HG02885 (cell line): ENCODE results near the gene KRTAP10-12.
"Not testable (repeated sequence)": the region's sequence is repeated elsewhere in the genome, so short reads cannot be mapped to it uniquely, and the experiment has no call there.

Experiments
- ATAC-seq: cut with Tn5 transposase; IDR thresholded peaks from one replicate; pipeline ENCODE4 v1.9.1; 2021; ENCODE audit warnings: mild to moderate bottlenecking; ENCODE audit not compliant: unreplicated experiment, poor library complexity

The KRTAP10-12 gene

DNA sequence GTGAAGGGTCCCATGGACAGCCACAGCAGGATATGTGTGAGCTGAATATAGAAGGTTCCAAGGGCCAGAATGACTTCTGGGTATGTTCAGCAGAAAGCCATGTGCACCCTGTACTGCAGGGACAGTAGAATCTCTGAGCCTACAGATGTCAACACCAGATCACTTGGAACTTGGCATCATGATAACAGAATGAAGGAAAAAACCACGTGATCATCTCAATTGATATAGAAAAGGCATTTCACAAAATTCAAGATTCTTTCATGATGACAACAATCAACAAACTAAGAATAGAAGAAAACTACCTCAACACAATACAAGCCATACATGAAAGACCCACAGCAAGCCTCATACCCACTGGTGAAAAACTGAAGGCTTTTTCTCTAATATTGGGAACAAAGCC lies 29.4 kb upstream of the KRTAP10-12 start:
- no peak for ATAC-seq

GRCh38 chr21:44670642-44671432 lies 26.1 kb upstream of the KRTAP10-12 start:
- no peak for ATAC-seq

- no peak for ATAC-seq
Measured at GRCh38 chr21:44671911-44672310, 25.1 kb upstream of the KRTAP10-12 start.

DNA sequence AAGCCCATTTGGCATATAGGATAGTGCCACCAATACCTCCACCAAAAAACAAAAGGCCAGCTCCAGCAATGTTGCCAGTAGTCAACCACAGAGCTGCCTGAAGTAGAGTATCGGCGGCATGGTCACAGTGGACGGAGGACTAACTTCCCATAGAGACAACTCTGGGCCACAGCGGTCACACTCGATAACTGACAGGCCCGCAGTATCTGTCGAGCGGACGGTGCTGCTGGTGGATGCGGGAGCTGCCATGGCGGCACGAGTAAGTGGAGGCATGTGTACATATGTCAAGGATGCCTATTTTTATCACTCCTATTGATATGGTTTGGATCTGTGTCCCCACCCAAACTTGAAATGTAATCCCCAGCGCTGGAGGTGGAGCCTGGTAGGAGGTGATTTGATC lies 19.1 kb upstream of the KRTAP10-12 start:
- no peak for ATAC-seq

DNA sequence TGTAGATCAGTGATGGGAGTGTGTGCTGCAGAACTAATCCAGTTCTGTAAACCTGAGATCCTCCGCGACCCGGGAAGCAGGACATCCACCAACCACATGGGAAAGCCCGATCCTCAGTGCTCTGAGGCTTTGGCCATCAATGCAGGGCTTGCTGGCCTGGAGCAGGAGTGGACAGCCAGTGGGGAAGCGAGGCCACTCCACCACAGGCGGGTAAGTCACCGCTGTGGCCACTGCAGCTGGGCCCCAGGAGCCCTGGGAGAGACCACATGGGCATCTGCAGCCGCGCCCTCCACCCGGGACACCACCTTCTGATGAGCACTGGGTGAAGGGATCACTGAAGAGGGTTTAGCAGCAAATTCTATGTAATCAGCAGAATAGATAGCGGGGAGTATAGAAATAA lies 15.8 kb upstream of the KRTAP10-12 start:
- no peak for ATAC-seq

DNA sequence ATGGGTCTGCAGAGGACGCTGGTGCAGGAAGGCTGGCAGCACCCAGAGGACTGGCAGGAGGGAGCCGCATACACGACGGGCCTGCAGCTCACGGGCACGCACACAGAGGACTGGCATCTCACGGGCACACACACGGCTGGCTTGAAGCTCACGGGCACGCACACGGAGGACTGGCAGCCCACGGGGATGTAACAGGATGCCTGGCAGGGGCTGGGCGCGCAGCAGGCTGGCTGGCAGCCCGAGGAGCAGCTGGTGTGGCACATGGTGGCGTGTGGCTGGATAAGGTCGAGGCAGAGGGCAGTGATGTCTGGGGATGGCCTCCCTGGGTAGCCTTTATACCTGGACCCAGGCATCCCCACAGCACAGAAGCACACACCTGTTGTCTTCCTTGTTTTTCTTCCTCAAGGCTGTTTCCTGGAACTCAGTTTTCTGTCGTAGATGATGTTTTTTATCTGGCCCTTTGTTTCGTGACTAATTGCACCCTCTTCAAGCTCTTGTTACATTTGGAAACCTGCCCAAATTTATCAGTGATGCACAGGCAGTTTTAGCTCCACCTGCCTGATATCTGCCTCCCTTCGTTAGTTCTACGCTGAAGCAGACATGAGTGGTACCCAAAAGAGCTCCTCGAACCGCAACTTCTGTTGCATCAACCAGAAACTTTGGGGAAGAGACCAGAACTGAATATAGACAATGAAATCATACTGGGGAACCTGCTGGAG lies 15.0 kb upstream of the KRTAP10-12 start, which contains the start of gene KRTAP12-1:
Gene KRTAP12-1 (minus strand): TSS at position 303 of the 719 bp plus-strand sequence. CDS start 40 bp downstream, at position 263.
- ATAC-seq = no peak

GRCh38 chr21:44682580-44683151 lies 14.3 kb upstream of the KRTAP10-12 start:
- ATAC-seq = no peak

DNA sequence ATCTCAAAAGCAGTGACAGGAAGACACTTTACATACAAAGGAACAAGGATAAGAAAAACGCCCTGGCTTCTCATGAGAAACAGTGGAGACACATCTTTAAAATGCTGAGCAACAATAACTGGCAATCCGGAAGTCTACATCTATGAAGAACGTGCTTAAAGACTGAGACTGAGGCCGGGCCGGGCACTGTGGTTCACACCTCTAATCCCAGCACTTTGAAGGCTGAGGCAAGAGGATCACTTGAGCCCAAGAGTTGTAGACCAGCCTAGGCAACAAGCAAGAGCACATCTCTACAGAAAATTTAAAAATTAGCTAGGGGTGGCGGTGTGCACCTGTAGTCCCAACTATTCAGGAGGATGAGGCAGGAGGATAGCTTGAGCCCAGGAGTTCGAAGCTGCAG lies 12.9 kb upstream of the KRTAP10-12 start:
- ATAC-seq = no peak

DNA sequence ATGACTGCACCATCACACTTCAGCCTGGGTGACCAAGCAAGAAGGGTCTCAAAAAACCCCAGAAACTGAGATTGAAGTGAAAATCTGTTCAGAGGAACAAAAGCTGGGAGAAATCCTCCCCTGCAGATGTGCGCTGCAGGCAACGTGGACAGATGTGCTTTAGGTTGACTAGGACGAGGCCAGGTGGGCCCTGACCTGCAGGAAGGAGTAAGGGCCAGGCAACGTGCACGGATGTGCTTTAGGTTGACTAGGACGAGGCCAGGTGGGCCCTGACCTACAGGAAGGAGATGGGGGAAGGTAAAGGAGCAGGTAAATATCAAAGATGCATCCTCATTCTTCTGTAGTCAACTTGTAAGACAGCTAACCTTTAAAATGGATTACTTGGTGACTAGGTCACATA lies 12.5 kb upstream of the KRTAP10-12 start:
- ATAC-seq = no peak

DNA sequence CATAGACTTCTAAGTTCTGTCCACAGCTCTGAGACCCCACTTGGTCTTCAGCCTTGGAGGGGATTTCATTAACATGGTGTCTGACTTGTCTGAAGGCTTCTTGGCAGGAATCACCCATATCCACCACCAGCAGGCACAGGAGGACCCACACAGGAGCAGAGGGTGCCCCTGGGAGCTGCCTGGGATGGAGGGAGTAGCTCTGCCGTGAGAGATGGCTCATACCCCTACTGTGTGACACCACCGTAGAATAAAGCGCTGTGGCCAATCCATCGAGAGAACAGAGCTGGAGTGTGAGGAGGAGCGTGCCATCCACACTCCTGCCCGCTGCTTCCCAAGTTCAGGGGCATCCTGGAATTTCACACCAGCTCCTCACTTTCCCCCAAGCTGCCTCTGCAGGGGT lies 11.9 kb upstream of the KRTAP10-12 start:
- not testable (repeated sequence) for ATAC-seq

- no peak for ATAC-seq
Measured at GRCh38 chr21:44686000-44686781, 10.8 kb upstream of the KRTAP10-12 start.

- no peak for ATAC-seq
Measured at GRCh38 chr21:44686843-44687561, 10.0 kb upstream of the KRTAP10-12 start.

DNA sequence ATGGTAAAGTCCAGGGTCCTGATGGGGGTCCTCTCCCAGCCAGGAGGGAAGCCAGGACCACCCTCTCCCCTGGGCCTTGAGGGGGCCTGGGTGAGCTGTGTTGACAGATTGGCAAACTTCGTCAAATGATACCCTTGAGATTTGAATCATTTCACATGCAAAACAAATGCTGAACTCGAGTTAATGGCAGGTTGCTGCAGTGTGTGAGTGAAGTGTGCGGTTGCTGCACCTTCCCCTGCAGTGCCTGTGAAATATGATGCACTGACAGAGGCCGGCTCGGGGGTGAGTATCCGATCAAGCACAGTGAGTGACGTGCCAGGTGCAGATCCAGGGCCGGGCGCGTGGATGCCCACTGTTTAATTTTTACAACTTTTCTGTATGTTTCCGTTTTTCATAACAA lies 9.3 kb upstream of the KRTAP10-12 start:
- ATAC-seq = no peak

- not testable (repeated sequence) for ATAC-seq
Measured at GRCh38 chr21:44689740-44690139, 7.2 kb upstream of the KRTAP10-12 start.

DNA sequence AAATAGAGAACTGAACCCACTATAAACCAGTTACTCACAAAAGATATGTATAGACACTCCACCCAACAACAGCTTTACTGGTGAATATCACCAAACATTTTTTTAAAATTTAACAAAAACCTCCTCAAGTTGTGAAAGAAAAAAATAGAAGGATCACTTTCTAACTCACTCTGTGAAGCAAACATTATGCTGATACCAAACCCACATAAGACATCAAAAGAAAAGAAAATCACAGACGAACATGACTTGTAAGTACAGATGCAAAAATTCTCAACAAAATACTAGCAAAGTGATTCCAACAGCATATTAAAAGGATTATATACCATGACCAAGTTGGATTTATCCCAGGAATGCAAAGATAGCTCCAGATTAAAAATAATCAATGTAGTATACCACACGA lies 5.3 kb upstream of the KRTAP10-12 start:
- ATAC-seq = no peak

DNA sequence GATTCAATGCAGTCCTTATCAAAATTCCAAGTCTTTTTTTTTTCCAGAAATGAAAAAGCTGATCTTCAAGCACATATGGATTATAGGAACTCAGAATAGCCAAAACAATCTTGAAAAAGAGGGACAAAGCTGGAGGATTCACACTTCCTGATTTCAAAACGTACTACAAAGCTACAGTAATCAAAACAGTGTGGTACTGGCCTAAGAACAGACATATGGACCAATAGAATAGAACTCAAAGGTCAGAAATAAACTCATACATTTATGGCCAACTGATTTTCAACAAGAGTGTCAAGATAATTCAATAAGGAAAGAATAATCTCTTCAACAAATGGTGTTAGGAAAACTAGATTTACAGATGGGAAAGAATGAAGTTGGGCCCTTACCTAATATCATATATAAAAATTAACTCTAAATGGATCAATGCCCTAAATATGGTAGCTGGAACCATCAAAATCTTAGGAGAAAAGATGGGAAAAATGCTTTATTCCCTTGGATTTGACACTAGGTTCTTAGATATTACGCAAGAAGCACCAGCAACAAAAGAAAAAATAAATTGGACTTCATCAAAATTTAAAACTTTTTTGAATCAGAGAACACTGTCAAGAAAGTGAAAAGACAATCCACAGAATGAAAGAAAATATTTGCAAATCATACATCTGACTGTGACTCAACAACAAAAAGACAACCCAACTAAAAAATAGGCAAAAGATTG lies 4.0 kb upstream of the KRTAP10-12 start:
- ATAC-seq = no peak

GRCh38 chr21:44694776-44695175 lies 2.2 kb upstream of the KRTAP10-12 start:
- ATAC-seq = no peak

GRCh38 chr21:44695184-44695583 lies 1.8 kb upstream of the KRTAP10-12 start:
- ATAC-seq = no peak

DNA sequence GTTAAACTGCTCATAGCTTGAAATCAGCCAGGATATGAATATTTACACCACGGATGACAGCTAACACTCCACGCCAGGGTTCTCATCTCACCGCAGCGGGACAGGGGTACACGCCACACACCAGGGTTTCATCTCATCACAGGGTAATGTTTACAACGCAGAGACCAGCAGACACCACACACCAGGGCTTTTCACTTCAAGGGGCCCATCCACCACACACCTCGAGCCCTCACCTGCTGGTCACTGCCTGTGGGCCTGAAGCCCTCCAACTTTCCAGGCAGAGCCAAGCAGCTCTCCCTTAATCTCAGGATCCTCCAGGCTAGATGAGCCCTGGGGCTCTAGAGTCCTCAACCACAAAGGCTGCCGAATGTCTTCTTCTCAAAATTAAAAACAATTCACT lies 1.3 kb upstream of the KRTAP10-12 start:
- no peak for ATAC-seq
